Measurements from ENCODE around the gene PKP1. TPM values are rescaled to one million over a fixed set of nuclear protein-coding genes. Genes with fewer than 3 reads are reported as not detected.

The PKP1 gene
- total and polyA plus RNA-seq, 2 of the 4 experiments (the other 2 are of a cell fraction), result 0.18 to 0.36 TPM

- no peak overlapping the region for H4K91ac ChIP-seq (ENCODE audit: insufficient read depth, low read depth, low read length)
- ChIA-PET CTCF (no interaction called here), POLR2A (ENCODE audit: unreplicated experiment) (no interaction called here)
- 100% methylated on average over 1 of the region's 8 CpGs; no CpG with 5 or more reads in 1 of the 2 experiments for WGBS, 2 experiments (ENCODE audit: extremely low coverage in 2 of 2, insufficient read length in 1 of 2)
- no peak overlapping the region for H3K4me3 ChIP-seq (ENCODE audit: insufficient read depth, low read depth, low read length)
- no peak for ATAC-seq (ENCODE audit: low read depth)
- no peak overlapping the region for H3K18ac ChIP-seq (ENCODE audit: low read depth, low read length)
- no peaks in the 10 kb centered on the region for H4K20me1 ChIP-seq (ENCODE audit: insufficient read depth, low read length)
- no peak overlapping the region for H4K8ac ChIP-seq (ENCODE audit: low read depth in 2 of 2, low read length in 2 of 2)
- H2BK20ac ChIP-seq (ENCODE audit: low read depth, low read length), result no peak overlapping the region
- TF ChIP-seq RAD21 (IDR thresholded peaks at IDR 0.05; ENCODE audit: low read length), result no peak
- TF ChIP-seq RCOR1 (IDR thresholded peaks at IDR 0.05; ENCODE audit: insufficient replicate concordance, low read length), result no peak
- TF ChIP-seq ELK1 (IDR thresholded peaks at IDR 0.05; ENCODE audit: borderline replicate concordance, low read depth, low read length), result no peak
- TF ChIP-seq USF2 (IDR thresholded peaks at IDR 0.05; ENCODE audit: low read depth, low read length), result no peak
- no peak for TF ChIP-seq CTCF (conservative IDR thresholded peaks at IDR 0.05; ENCODE audit: low read depth, low read length)
- H2AFZ ChIP-seq (replicated peaks; ENCODE audit: low read length, poor library complexity), result no peak overlapping the region
- H3K9ac ChIP-seq (ENCODE audit: low read depth, low read length), result no peak overlapping the region
- H3K14ac ChIP-seq (replicated peaks; ENCODE audit: low read depth, low read length), result no peak overlapping the region
- no peak overlapping the region for H2BK120ac ChIP-seq (ENCODE audit: low read depth, low read length)
- H3K4me1 ChIP-seq (ENCODE audit: control insufficient read depth, insufficient read depth, low read length), result peaks cover 6% of the 10 kb centered on the region
- no peak overlapping the region for H4K5ac ChIP-seq (ENCODE audit: low read depth, low read length)
- no peaks in the 10 kb centered on the region for H3K79me1 ChIP-seq (ENCODE audit: low read depth in 1 of 2, low read length in 2 of 2)
- dilution Hi-C loops (cut with HindIII; ENCODE audit: low sequenced_read_pairs, unreplicated experiment) (no loop called here), intact Hi-C loops (cut with micrococcal nuclease) (loop anchor here (10.0 kb wide), 1 partner anchor 1174 kb away; no protein-coding TSS in a partner anchor), in situ Hi-C loops (cut with MboI; ENCODE audit: low sequenced_read_pairs) (loop anchor here (5.0 kb wide), 1 partner anchor 92 kb away; no protein-coding TSS in a partner anchor)
- H3K56ac ChIP-seq (ENCODE audit: extremely low read depth, insufficient read depth, low read length), result no peak overlapping the region
- peaks cover 2% of the 10 kb centered on the region; the same call in 1 of the 2 replicates for H3K27me3 ChIP-seq (ENCODE audit: control insufficient read depth, insufficient read depth, low read length)
- H3K9me1 ChIP-seq (ENCODE audit: insufficient read depth, low read length), result 0 out of 2 replicates have a peak, but pooled peaks cover 8% of the 10 kb centered on the region
- H3K23ac ChIP-seq (ENCODE audit: low read depth, low read length), result no peak overlapping the region
- no peaks in the 10 kb centered on the region for H3K36me3 ChIP-seq (ENCODE audit: control insufficient read depth, insufficient read depth, low read length)
- no TSS peak for BruUV-seq (replicated peaks)
- H2BK5ac ChIP-seq (ENCODE audit: low read depth, low read length, poor library complexity, severe bottlenecking), result no peak overlapping the region
- H3K27ac ChIP-seq (ENCODE audit: insufficient read depth, low read length), result no peak overlapping the region
- no peak for DNase-seq
- H3K4me2 ChIP-seq (ENCODE audit: low read depth, low read length), result no peak overlapping the region
- peak overlapping the region; percentile 3 for H2AK9ac ChIP-seq (replicated peaks; ENCODE audit: low read depth, low read length, poor library complexity)
- no peak overlapping the region for H2AK5ac ChIP-seq (ENCODE audit: low read depth, low read length)
- H2BK15ac ChIP-seq (ENCODE audit: low read depth, low read length), result no peak overlapping the region; the same call in 2 of the 3 replicates
- H3K4ac ChIP-seq (ENCODE audit: low read depth, low read length), result no peak overlapping the region
- H3K9me3 ChIP-seq (ENCODE audit: control insufficient read depth, insufficient read depth, low read length), result no peaks in the 10 kb centered on the region
These were observed 22.5 kb upstream of the PKP1 start for GRCh38 chr1:201260648-201261311.

Data from IMR-90 (cell line).